ENCODE results near the gene GGA2.
"Not testable (repeated sequence)": the region's sequence is repeated elsewhere in the genome, so short reads cannot be mapped to it uniquely, and the experiment has no call there.

Gene GGA2

DNA sequence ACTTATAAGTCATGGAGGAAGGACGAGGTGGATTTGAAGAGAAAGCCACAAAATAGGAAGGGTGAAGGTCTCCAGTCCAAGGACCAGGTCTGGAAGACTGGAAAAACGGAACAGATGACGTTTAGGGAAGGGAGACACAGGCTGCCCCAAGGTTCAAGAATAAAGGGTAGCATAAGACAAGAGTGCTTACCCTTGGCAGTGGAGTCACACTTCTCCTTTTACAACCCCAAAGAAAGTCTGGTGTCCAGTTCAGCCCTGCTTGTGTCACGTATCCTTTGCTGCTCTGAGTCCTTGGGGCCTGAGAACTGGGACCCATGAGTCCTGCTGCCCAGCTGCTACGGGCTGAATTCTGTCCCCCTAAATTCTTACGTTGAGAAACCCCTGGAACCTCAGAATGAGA, 13.0 kb upstream of the GGA2 start:
- DNase-seq = no peak

DNA sequence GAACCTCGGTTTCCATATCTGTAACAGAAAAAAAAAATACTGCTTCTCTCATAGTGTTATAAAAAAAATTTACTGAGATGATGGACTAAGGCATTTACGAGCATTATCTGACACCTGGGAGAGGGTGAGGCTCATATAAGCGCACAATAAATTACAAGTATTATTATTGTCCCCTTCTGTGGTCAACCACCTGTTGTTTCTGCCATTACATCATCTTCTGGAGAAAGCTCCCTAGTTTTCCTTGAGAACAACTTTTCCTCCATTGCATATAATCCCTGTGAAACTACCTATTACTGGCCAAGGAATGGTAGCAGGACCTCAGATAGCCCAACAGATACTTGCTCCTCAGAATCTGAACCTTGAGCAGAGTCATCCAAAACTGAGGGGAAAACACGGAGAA, 11.7 kb upstream of the GGA2 start:
- no peak for DNase-seq

DNA sequence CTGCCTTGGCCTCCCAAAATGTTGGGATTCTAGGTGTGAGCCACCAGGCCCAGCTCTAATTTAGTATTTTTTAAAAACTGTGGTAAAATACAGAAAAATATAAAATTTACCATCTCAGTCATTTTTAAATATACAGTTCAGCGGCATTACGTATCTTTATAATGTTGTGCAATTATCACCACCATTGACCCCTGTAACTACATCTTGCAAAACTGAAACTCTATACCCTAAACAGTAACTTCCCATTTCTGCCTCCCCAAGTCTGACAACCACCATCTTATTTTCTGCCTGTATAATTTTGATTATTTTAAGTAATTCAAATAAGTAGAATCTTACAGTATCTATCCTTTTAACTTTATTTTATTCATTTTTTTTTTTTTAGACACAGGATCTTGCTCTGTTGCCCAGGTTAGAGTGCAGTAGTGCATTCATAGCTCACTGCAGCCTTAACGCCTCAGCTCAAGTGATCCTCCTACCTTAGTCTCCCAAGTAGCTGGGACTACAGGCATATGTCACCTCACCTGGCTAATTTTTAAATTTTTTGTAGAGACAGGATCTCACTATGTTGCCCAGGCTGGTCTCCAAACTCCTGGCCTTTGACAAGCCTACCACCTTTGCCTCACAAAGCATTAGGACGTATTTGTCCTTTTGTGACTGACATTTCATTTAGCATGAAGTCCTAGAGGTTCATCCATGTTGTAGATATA, 10.9 kb upstream of the GGA2 start:
- no peak for DNase-seq

DNA sequence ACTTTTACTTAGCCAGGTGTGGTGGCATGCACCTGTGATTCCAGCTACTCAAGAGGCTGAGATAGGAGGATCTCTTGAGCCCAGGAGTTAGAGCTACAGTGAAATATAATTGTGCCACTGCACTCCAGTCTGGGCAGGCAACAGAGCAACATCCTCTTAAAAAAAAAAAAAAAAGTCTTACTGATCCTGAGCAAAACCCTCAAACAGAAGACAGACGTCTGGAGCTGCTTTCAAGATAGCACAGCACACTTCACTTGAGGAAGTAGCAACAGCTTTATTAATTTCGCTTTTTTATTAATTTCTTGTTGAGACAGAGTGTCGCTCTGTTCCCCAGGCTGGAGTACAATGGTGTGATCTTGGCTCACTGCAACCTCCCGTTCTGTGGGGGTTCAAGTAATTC, 10.2 kb upstream of the GGA2 start:
- DNase-seq = no peak

DNA sequence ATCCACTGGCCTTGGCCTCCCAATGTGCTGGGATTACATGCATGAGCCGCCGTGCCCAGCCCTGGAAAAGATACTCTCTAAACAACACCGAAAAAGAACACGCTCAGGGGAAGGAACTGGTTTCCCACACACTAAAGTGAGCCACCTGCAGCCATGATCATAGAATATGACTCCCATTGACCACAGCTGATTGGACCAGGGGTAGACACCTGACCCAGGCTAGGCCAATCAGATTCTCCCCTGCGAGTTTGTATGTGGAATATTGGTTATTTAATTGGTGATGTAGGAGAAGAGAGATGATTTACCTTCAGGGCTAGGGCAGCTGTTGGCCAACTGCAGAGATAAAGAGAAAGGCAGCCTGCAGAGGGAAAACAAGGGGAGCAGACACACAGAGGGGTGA, 9.0 kb upstream of the GGA2 start:
- no peak for DNase-seq

DNA sequence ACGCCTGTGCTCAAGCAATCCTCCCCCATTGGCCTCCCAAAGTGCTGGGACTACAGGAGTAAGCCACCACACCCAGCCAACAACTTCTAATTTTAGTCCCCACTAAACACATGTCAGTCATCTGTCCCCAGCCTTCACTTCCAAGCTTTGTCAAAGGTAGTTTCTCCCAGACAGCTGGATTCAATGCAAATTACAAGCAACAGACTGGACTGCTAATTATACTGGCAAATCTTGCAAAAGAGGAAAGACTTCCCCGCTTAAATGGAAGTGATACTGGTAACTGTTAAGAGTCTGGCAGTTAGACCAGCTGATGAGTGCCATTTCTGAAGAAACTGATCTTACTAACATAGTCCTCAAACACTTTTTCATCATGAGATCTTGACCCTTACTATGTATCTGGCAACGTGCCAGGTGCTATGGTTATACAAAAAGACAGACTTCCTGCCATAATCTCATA, 8.2 kb upstream of the GGA2 start:
- no peak for DNase-seq

DNA sequence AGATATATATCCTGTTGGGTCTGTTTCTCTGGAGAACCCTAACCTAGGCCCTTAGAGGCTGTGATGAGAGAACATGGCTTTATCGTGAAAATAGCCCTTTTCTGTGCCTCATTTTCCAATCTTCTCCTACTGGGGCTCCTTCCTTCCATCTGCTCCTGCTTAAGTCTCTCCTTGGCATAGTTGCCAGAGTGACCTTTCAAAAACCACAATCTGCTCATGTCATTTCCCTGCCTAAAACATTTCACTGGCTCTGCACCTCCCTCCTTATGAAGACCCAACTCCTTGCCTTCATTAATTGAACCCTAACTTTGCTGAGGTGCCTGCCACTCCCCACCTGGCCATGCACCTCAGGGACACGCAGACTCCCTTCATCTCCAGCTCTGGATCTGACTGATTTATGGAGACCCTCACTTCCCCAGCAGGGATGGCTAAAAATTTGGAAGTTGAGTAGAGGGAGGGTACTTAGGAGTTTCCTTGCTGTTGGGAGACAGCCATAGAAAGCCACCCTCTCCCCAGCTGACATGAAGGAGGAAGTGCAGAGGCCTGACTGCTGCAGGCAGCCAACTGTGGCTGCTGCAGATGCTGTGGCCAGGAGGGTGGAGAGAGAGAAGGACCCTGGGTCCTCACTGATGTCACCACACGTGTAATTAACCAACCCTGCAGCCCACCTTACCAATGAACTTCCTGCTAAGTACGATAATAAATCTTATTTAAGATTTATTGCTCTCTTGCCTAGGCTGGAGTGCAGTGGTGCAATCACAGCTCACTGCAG, 6.3 kb upstream of the GGA2 start:
- no peak for DNase-seq

DNA sequence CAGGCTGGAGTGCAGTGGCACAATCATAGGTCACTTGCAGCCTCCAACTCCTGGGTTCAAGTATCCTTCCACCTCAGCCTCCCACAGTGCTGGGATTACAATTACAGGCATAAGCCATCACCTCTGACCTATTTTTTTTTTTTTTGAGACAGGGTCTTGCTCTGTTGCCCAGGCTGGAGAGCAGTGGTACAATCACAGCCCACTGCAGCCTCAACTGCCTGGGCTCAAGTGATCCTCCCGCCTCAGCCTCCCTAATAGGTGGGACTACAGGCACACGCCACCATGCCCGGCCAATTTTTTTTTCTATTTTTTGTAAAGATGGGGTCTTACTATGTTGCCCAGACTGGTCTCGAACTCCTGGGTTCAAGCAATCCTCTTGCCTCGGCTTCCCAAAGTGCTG, 5.6 kb upstream of the GGA2 start:
- no peak for DNase-seq

DNA sequence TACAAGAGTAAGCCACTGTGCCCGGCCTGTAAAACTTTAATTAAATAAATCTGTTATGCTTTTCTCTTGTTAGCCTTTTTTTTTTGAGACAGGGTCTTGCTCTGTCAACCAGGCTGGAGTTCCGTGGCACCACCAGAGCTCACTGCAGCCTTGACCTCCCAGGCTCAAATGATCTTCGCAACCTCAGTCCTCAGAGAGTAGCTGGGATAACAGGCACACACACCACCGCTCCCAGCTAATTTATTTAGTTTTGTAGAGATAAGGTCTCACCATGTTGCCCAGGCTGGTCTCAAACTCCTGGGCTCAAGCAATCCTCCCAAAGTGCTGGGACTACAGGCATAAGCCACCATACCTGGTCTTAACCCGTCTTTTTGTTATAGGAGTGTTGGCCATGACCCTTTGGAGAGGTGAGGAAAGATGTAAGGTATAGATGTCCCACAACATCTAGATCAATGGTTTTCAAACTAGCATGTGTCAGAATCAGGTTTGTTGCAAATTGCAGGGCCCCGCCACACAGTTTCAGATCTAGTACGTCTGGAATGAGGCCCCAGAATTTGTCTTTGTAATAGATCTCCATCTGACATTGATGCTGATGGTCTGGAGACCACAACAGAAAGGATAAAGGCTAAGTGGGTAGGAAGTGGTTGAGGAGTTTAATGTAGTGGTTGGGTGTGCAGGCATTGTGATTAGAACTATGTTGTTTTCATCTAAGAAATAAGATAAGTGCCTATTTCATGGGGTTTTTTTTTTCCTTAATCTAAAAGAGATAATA, 4.3 kb upstream of the GGA2 start:
- no peak for DNase-seq

DNA sequence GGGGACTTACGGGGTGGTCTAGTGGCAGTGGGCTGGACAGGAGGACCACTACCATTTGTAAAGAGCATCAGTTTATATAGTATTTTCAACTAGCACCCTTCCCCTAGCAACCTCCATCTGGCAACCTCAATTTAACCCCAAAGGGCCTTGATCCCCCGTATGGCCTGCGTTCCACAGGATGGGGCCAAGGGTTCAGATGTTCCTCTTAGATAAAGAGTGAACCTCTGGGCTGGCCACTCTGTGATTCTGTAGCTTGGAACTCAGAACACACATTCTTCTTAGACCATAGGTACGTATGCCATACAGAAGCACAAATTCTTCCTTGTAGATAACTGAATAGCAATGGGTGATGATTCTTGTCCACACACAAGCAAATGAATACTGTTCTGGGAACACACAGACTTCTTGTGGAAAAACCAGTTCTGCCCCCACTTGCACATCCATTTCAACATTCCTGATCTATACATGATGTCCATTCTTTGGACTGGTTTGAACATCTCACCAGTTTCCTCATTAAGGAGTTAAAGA, 1.9 kb upstream of the GGA2 start:
- no peak for DNase-seq

DNA sequence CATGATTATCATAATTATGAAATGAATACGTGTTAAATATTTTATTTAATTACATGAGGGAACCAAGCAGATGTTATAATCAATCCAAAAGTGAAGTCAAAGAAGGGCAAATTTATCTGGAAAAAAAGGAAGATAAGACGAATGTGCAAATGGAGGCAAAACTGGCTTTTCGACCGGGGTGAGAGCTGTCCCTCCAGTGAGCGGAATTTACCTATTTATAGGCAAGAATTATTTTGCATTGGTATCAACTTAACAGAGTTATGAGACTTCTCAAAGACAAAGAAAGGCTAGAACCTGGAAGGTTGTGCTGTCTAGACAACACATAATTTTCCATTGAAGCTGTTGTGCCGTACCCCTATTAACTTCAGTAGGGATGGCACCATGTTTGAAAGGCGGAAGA, 1.4 kb upstream of the GGA2 start:
- DNase-seq = no peak

DNA sequence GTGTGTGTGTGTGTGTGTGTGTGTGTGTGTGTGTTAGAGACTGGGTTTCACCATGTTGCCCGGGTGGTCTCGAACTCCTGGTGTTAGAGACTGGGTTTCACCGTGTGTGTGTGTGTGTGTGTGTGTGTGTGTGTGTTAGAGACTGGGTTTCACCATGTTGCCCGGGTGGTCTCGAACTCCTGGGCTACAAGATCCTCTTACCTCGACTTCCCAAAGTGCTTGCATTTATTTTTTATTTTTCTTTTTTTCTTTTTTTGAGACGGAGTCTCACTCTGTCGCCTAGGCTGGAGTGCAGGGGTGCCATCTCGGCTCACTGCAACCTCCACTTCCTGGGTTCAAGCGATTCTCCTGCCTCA, 599 bp upstream of the GGA2 start:
- not testable (repeated sequence) for DNase-seq

DNA sequence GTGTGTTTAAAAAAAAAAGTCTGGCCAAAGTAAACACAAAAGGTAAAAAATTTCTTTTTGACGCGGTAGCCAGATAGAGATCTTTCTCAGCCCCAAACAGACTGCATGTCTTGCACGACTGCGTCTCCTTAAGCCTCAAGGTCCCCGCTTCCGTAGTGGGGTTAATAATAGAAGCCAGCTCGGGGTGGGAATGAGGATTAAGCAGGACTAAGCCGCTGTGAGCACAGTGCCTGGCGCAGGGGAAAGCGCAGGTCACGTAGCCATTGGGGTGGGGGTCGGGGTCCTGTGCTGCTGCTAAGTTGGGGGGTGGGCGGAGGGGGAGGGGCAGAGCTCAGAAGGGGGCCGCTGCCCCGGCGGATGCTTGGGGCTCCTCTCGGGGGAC, 521 bp downstream of the GGA2 start:
- no peak for DNase-seq

DNA sequence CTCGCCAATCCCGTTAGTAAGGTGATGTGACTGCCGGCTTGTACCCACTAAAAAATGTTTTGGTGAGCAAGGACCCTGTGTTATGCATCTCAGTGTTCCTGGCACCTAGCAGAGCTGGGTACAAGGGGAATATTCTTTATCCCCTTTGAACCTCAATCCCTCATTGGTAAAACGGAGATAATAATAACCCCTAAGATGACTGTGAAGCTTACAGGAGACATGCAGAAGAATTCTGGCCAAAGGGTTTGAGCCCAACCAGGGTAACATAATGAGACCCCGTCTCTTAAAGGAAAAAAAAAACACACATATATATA, 896 bp downstream of the GGA2 start:
- no peak for DNase-seq

DNA sequence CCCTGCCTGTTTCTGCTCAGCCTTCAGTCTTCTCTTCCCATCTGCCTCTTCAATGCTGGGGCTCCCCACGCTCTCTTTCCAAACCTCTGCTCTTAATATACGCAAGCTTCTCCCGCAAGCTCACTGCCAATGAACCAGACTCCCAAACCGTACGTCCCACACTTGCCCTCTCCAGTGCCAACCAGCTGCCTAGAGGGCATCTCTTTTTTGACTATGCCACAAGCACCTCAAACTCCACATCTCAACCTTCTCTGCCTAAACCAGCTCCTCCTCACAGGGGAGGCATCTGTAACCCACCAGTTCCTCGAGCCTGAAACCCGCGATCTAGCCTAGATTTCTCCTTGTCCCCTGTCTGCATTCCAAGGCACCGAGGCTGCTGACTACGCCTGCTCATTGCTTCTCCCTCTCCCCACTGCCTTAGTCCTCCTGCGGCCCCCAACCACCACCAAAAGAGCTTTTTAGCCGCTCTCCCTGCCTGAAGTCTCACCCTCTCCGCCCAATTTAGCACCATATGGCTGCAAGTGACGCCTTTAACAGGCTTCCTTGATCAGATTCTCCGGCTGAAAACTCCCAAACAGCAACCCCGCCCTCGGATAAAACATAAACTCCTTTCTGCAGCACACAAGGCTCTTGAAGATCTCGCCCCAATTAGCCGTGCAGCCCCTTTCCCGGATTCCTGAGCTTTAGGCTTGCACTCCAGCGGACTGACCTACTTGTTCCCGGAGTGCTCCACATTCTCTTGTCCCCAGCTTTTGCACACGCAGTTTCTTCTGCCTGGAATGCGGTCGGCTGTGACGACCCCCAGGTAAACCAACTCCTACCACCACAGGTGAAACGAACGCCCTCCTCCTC, 1.5 kb downstream of the GGA2 start:
- no peak for DNase-seq

DNA sequence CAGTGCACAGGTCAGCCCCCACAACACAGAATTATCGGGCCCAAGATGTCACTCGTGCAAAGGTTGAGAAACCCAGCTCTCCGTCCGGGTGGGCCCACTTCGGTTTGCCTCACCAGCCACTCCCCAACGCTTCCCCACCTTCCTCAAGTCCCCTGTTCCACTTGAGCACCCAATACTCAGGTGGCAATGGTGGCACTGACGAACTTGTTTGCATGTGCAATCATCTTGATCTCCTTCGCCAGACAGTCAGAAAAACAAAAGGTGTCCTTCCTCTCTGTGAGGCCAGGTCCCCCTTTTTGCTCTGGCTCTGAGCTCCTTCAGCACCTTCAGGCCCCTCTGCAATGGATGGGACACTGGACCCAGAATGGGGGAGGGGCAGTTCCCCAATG, 3.7 kb downstream of the GGA2 start:
- DNase-seq = no peak

DNA sequence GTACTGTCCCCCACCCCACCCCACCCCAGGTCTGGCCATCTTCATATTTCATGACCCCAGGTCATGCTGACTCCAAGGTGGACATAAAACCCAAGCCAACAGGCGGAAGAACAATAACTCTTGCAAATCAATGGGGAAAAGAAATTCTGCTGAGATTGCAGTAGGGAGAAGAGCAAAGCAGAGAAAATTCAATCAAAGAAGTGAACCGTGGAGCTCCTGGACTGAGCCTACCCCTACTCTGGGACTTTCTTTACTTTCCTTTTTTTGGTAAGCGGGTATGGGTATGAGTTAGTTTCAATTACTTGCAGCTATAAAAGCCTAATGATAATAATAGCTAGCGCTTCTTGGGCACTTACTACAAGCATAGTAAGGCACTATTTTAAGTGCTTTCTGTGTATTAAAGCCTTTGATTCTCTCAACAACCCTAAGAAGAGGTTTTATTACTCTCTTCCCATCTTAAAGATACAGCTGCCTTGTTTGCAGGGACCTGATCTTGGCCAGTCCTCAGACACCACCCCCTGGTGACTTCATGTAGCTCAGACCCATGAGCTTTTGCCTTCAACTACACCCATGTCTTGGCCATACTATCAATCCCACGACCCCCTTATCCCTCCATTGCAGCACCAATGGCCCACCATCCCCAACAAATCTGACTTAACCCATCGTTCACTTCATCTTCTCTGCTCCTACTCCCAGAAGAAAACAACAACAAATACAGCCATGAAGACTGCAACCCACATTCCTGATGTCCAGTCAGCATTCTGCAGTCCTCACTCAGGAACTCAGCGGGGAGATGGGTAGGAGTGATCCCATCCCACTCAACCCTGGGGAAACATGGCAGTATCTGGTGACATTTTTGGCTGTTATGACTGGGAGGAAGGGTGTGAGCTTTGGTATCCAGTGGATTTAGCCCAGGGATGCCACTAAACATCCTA, 4.4 kb downstream of the GGA2 start:
- no peak for DNase-seq

DNA sequence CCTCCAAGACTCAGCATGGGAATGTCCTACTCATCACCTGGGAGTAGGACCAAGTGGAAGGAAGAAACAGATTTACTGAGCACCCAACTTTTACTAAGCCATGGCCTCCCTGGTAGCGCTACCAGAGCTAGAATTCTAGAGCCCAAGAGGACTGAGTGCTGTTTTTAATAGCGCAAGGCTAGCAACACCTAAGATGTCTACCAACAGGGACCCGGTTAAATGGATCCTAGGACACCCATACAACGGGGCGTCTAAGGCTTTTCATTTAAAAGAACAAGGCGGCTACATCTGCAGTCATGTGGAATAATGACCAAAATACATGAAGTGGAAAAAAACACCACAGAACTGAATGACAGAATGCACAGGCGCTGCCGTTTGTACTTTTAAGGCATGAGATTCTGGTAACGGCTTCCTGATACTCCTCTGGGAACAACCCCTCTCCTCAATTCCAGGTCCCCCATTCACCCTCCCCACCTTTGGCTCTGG, 5.1 kb downstream of the GGA2 start:
- no peak for DNase-seq

DNA sequence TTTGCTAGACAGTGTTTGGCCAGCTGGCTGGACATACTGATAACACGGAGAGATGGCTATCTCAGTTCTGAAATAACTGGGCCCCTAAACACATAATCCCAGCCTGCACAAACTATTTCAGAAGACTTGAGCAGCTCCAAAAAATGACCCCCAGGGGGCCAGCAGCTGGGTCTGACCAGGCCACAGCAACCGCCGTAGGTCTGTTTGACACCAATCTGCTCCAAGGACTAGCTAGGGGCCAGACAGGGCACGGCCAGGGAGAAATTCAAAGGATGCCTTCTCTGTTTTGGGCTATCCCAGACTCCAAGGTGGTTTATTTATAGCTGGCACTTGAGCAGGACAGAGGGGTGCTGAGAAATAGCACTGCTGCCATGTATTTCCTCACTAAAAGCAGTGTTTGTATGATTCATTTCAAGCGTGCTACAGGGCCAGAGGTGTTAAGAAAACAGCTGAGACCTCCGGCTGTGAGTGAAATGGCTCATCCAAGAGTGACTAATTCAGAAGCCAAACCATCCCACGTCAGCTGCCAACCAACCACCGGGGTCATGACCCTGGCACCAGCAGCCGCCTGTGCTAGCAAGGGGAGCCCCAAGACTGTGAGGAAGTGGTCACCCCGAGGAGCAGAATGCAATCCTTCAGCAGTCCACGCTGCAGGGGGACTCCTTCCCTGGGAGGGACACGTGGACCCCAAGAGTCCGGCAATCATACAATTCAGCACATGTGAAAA, 5.7 kb downstream of the GGA2 start:
- DNase-seq = peak; percentile 17

DNA sequence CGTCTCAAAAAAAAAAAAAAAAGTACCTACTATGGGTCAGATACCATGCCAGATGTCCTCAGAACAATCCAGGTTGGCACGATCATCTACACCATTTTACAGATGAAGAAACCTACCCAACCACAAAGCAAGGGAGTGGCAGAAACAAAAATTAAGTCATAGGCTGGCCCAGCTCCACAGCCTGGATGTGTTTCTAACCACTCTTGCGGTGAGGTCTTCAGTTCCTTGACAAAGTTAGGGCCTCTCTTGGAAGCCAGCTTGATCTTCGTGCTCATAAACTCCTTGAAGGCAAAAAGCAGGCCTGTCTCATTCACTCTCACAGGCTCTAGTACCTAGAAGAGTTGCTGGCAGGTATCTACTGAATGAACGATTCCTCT, 6.2 kb downstream of the GGA2 start:
- DNase-seq = no peak

DNA sequence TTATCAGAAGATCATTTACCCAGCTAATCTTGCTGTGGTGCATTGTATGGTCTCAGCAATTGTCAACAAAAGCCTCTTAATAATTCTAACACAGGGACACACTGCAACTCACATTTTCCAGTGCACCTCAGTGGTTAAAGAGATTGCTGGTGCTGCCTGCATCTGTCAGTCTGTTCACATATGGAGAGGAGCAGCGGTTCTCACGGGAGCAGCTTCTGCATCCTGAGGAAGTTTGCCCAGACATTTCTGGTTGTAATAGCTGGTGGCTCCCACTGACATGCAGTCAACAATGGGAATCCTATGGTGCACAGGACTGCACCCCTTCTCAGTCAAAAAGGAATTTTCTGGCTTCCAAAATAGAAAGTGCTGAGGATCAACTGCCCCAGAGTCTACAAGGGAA, 7.8 kb downstream of the GGA2 start:
- DNase-seq = no peak

Measured in NCI-H345 (cell line).